HL-60/S4 treated with phorbol 12-myristate 13-acetate at 8.2 ng/mL for 4 days and 3 days (cell line): ENCODE measurements around the gene MAGEA3.
"Not testable (repeated sequence)": the region's sequence is repeated elsewhere in the genome, so short reads cannot be mapped to it uniquely, and the experiment has no call there.

ENCODE experiments used
- in situ Hi-C: fragments of 300-500 bp; cut with MboI; formaldehyde crosslinking; loops from 2 replicates; pipeline ENCODE4 v1.15.0; 2022; ENCODE audit warnings: low sequenced_read_pairs

Gene MAGEA3

DNA sequence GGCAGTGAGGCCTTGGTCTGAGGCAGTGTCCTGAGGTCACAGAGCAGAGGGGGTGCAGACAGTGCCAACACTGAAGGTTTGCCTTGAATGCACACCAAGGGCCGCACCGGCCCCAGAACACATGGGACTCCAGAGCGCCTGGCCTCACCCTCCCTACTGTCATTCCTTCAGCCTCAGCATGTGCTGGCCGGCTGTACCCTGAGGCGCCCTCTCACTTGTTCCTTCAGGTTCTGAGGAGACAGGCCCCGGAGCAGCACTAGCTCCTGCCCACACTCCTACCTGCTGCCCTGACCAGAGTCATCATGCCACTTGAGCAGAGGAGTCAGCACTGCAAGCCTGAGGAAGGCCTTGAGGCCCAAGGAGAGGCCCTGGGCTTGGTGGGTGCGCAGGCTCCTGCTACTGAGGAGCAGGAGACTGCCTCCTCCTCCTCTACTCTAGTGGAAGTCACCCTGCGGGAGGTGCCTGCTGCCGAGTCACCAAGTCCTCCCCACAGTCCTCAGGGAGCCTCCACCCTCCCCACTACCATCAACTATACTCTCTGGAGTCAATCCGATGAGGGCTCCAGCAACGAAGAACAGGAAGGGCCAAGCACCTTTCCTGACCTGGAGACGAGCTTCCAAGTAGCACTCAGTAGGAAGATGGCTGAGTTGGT lies 37.4 kb downstream of the MAGEA3 start:
- in situ Hi-C loops: no loop called here

DNA sequence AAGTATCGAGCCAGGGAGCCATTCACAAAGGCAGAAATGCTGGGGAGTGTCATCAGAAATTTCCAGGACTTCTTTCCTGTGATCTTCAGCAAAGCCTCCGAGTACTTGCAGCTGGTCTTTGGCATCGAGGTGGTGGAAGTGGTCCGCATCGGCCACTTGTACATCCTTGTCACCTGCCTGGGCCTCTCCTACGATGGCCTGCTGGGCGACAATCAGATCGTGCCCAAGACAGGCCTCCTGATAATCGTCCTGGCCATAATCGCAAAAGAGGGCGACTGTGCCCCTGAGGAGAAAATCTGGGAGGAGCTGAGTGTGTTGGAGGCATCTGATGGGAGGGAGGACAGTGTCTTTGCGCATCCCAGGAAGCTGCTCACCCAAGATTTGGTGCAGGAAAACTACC lies 37.9 kb downstream of the MAGEA3 start:
- in situ Hi-C loops: not testable (repeated sequence)

- in situ Hi-C loops: no loop called here
Observed at GRCh38 chrX:152738560-152738959, 40.0 kb downstream of the MAGEA3 start.
